Osteocyte (in vitro differentiated cells): ENCODE measurements around the gene HMGCL. TPM values are rescaled to one million over a fixed set of nuclear protein-coding genes. Genes with fewer than 3 reads are reported as not detected.

Experiments
- DNase-seq: peaks from one replicate; pipeline ENCODE4 v3.0.0; 2021; ENCODE audit warnings: mixed read lengths; ENCODE audit not compliant: unreplicated experiment; ENCODE audit errors: extremely low spot score
- H3K27ac Mint-ChIP-seq: one replicate; pipeline ENCODE4 v1.8.0; 2021; ENCODE audit warnings: mild to moderate bottlenecking, mixed read lengths; ENCODE audit not compliant: unreplicated experiment
- H3K27me3 Mint-ChIP-seq: one replicate; pipeline ENCODE4 v1.8.0; 2021; ENCODE audit warnings: mixed read lengths; ENCODE audit not compliant: unreplicated experiment
- H3K36me3 Mint-ChIP-seq: one replicate; pipeline ENCODE4 v1.8.0; 2021; ENCODE audit warnings: mixed read lengths; ENCODE audit not compliant: unreplicated experiment
- H3K4me1 Mint-ChIP-seq: one replicate; pipeline ENCODE4 v1.8.0; 2021; ENCODE audit warnings: mixed read lengths; ENCODE audit not compliant: unreplicated experiment
- H3K4me3 Mint-ChIP-seq: one replicate; pipeline ENCODE4 v1.8.0; 2021; ENCODE audit warnings: mild to moderate bottlenecking, moderate library complexity, mixed read lengths; ENCODE audit not compliant: unreplicated experiment
- H3K9me3 Mint-ChIP-seq: one replicate; pipeline ENCODE4 v1.8.0; 2021; ENCODE audit warnings: mixed read lengths; ENCODE audit not compliant: unreplicated experiment
- total RNA-seq: library from RNA; stranded (reverse); gene quantifications from 2 replicates; pipeline ENCODE4 v1.2.1, GENCODE V29; 2021
- TF ChIP-seq, protein P1 (sequence below): fragments of 200-600 bp; sonication (generic); IDR thresholded peaks from 2 replicates; pipeline ENCODE4 v1.5.0; 2021; ENCODE audit warnings: antibody characterized with exemption, mild to moderate bottlenecking, moderate library complexity

The HMGCL gene
- total RNA-seq, 1 donor from 2014 or later, result 37.4 TPM

DNA sequence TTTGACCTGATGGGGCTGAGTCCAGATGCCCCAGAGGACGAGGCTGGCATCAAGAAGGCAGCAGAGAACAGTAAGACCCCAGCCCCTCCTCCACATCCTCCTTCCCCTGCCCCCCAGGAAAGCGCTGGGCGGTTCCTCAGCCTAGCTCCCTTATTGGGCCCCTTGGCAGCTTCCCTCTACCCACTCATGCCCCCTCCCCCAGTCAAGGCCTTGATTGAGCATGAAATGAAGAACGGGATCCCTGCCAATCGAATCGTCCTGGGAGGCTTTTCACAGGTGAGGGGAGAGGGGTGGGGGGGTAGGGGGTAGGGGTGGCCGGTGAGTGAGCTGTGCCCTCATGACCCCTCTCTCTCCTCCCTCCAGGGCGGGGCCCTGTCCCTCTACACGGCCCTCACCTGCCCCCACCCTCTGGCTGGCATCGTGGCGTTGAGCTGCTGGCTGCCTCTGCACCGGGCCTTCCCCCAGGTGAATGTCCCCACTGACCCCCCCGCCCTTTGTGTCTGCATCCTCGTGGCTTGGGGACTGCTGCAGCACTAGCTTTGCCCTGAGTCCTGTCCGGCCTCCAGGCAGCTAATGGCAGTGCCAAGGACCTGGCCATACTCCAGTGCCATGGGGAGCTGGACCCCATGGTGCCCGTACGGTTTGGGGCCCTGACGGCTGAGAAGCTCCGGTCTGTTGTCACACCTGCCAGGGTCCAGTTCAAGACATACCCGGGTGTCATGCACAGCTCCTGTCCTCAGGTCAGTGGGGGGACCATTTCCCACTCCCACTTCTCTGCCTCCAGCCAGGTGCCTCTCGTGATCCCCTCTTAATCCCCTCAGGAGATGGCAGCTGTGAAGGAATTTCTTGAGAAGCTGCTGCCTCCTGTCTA, 31.1 kb downstream of the HMGCL start:
- H3K4me3 Mint-ChIP-seq, result no peak overlapping the region
- no peak overlapping the region for H3K27ac Mint-ChIP-seq
- DNase-seq, result no peak

DNA sequence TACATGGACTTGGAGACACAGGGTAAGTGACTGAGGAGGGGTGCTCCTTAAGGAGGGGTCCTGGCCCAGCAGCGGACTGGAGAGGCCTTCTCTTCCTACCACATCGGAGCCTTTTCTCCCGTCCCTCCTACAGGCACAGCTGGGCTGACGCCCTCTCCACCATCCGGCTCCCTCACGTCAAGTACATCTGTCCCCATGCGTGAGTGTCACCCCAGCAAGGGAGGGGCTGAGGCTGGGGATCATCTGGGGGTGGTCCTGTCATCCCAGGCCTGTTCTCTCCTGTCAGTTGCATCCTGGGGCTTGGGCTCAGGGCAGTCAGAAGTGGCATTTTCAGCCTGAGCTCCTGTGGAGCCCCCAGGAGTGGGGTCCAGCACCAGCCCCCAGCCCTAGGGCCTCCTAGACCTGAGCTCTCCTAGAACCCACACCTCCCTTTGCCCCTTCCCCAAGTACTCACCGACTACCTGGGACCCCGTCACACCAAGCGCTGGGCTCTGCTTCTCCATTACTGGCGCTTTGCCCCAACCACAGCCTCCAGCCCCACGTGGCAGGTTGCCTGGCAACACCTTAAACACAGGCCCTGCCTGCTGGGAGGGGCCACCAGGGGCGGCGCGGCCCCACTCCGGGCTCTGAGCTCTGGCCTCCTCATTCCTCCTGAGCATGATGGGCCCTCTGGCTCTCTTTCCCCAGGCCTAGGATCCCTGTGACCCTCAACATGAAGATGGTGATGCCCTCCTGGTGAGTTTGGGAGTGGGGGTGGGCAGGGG, 32.0 kb downstream of the HMGCL start:
- H3K36me3 Mint-ChIP-seq, result peaks cover 7% of the 10 kb centered on the region
- no peak for DNase-seq
- no peak overlapping the region for H3K4me3 Mint-ChIP-seq
- H3K27me3 Mint-ChIP-seq, result no peaks in the 10 kb centered on the region
- TF ChIP-seq, protein P1, sequence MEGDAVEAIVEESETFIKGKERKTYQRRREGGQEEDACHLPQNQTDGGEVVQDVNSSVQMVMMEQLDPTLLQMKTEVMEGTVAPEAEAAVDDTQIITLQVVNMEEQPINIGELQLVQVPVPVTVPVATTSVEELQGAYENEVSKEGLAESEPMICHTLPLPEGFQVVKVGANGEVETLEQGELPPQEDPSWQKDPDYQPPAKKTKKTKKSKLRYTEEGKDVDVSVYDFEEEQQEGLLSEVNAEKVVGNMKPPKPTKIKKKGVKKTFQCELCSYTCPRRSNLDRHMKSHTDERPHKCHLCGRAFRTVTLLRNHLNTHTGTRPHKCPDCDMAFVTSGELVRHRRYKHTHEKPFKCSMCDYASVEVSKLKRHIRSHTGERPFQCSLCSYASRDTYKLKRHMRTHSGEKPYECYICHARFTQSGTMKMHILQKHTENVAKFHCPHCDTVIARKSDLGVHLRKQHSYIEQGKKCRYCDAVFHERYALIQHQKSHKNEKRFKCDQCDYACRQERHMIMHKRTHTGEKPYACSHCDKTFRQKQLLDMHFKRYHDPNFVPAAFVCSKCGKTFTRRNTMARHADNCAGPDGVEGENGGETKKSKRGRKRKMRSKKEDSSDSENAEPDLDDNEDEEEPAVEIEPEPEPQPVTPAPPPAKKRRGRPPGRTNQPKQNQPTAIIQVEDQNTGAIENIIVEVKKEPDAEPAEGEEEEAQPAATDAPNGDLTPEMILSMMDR, result no peak
- no peak overlapping the region for H3K27ac Mint-ChIP-seq
- H3K9me3 Mint-ChIP-seq, result no peaks in the 10 kb centered on the region
- H3K4me1 Mint-ChIP-seq, result peaks cover 39% of the 10 kb centered on the region

More for the DNA sequence above, 31.1 kb downstream of the HMGCL start:
- Mint-ChIP-seq H3K4me1 (peaks cover 34% of the 10 kb centered on the region), H3K36me3 (peaks cover 3% of the 10 kb centered on the region), H3K9me3 (no peaks in the 10 kb centered on the region), H3K27me3 (no peaks in the 10 kb centered on the region)
- TF ChIP-seq, protein P1, result no peak

DNA sequence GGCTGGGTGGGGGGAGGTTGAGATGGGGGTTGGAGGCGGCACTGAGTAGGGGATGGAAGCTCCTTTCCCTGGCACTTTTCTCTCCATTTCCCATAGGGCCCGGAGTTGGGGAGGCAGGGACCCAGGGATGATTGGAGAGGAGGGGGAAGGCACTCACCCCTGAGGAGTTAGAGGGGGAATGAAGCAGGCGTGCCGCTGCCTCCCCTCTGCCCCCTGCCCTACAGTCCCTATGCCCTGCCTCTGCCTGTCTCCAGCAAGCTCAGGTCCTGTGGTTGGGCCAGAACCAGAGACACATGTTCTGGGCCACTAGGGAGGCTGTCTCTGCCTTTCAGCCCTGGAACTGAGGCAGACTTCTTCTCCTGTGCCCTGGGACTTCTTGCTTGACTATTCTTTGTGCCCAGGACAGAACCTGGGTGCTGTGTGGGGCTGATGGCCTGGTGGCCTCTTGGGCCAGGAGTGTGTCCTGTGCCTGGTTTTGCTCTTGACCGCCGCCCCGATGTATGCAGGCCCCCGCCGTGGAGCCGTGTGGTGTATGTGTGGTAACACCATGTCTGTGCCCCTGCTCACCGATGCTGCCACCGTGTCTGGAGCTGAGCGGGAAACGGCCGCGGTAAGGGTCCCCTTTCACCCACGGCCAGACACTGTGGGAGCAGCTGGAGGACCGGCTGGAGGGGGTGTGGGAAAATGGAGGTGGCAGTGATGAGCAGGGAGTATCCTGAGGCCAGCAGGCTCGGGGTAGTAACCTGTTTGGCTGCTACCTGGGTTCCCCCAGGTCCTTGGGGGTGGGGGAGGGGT, 32.9 kb downstream of the HMGCL start:
- peak overlapping the region; percentile 94 for H3K27ac Mint-ChIP-seq
- H3K4me1 Mint-ChIP-seq, result peaks cover 41% of the 10 kb centered on the region
- no peaks in the 10 kb centered on the region for H3K9me3 Mint-ChIP-seq
- TF ChIP-seq, protein P1, result no peak
- no peak for DNase-seq
- peaks cover 14% of the 10 kb centered on the region for H3K36me3 Mint-ChIP-seq
- no peaks in the 10 kb centered on the region for H3K27me3 Mint-ChIP-seq
- peak overlapping the region; percentile 96 for H3K4me3 Mint-ChIP-seq

DNA sequence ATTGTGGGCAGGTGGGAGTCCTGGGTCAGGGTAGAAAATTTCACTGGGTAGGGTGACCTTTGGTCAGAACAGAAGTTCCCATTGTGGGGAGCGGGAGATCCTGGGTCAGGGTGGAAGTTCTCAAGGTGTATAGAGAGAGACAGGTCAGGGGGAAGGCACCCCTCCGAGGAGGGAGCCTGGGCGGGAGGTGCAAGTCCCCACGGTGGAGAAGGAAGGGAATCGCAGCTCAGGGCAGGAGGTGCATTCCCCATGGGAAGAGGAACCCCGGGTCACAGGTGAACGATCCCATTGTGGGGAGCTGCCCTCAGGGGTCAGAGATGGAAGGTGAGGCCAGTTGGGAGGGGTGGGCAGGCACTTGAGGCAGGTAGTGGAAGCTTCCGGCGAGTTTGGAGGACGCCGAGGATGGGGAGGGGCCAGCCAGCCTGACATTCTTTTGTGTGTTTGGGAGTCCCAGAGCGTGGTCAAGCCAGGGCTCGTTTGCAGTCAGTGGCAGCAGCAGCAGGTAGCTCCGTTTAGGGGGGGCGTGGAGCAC, 33.6 kb downstream of the HMGCL start:
- Mint-ChIP-seq H3K36me3 (peaks cover 22% of the 10 kb centered on the region), H3K27me3 (no peaks in the 10 kb centered on the region), H3K27ac (peak overlapping the region; percentile 94), H3K9me3 (no peaks in the 10 kb centered on the region), H3K4me3 (peak overlapping the region; percentile 96), H3K4me1 (peaks cover 41% of the 10 kb centered on the region)
- DNase-seq, result no peak
- TF ChIP-seq, protein P1, result no peak
